Measurements from ENCODE around the gene PP2D1.
"Not testable (repeated sequence)": the region's sequence is repeated elsewhere in the genome, so short reads cannot be mapped to it uniquely, and the experiment has no call there.

Gene PP2D1

GRCh38 chr3:19967208-19967607 lies 44.9 kb downstream of the PP2D1 start:
- no peak for DNase-seq

DNA sequence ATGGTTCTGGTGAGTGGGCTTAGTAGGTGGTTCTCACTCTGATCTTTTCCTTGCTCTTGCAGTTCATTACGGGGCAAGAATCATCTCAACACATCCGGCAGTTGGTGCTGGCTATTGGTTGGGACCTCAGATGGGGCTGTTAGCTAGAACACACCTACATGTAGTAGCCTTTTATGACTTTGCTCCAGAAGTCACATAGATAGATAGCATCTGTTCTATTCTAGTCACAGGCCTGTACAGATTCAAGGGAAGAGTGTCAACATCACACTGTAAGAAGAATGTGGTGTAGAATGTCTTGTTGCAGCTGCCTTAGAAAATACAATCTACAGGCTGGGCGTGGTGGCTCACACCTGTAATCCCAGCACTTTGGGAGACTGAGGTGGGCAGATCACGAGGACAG lies 50.1 kb downstream of the PP2D1 start:
- DNase-seq, result no peak

DNA sequence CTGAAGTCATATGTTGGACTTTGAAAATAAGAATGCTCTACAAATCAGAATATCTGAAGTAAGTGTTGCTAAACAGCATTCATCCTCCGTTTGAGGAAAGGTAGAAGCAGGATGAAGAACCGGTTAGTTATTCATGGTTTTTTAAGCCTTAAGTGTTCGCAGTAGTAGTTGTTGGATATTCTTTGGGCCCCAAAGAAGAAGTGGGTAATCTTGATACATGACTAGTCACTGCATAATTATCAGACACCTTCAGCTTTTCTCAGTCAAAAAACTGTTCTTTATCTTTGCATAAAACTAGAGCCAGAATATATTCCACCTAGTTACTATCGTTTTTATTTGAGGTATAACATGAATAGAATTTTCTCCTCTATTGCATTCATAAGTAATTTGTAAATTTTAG lies 51.4 kb downstream of the PP2D1 start:
- DNase-seq, result no peak

- no peak for DNase-seq
Observed at GRCh38 chr3:19959505-19959904, 52.6 kb downstream of the PP2D1 start.

DNA sequence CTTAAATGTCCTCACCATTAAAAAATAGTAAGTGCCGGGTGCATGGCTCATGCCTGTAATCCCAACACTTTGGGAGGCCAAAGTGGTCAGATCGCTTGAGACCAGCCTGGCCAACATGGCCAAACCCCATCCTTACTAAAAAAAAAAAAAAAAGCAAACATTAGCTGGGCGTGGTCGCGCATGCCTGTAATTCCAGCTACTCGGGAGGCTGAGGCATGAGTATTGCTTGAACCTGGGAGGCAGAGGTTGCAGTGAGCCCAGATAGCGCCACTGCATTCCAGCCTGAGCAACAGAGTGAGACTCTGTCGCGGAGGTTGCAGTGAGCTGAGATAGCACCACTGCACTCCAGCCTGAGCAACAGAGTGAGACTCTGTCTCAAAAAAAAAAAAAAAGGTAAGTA lies 54.7 kb downstream of the PP2D1 start:
- DNase-seq, result not testable (repeated sequence)

DNA sequence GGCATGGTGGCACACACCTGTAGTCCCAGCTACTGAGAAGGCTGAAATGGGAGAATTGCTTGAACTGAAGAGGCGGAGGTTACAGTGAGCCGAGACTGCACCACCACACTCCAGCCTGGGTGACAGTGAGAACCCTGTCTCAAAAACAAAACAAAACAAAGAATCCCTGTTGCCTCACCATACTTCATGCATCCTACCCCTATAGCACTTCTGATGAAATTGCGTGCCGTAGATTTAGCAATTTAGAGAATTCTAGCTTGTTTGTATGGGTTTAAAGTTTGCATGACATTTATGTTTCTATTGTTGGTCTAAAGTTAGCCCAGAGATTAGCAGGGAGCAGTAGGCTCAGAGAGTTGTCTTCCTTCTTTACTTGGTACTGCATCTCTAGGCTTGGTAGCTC lies 57.4 kb downstream of the PP2D1 start:
- no peak for DNase-seq

GRCh38 chr3:19950316-19950715 lies 61.7 kb downstream of the PP2D1 start:
- no peak for DNase-seq

- DNase-seq, result no peak
Observed at GRCh38 chr3:19948226-19948591, 63.9 kb downstream of the PP2D1 start.

DNA sequence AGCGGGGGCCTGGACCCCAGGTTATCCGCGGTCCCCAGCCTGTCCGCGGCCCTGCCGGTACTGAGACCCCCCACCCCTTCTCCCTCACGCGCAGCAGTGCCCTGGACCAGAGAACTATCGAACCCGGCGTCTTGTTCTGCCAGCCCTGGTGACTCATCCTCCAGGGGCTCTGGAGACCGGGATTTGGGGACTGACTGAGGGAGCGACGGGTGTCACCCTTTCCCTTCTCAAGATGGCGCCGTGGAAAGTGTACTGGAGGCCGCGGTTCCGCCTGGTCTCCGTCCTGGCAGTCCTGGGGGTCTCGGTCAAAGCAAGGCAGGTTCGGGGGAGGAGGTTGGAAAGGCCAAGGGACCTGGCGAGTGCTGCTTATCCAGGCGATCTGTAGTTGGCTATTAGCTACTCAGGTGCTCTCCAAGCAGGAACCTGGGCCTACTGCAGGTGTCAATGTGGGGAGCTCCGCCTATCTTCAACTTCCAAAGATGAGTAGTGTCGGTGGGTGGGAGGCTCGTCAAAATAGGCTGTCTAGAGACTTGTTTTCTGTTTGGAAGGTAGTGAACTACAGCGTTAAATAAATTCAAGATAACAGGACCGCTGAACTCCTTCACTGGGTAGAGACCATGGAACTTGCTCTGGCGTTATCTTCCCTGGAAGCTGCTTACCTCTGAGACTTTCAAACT lies 64.4 kb downstream of the PP2D1 start:
- peak; percentile 69 to 78 (median 76) for DNase-seq

DNA sequence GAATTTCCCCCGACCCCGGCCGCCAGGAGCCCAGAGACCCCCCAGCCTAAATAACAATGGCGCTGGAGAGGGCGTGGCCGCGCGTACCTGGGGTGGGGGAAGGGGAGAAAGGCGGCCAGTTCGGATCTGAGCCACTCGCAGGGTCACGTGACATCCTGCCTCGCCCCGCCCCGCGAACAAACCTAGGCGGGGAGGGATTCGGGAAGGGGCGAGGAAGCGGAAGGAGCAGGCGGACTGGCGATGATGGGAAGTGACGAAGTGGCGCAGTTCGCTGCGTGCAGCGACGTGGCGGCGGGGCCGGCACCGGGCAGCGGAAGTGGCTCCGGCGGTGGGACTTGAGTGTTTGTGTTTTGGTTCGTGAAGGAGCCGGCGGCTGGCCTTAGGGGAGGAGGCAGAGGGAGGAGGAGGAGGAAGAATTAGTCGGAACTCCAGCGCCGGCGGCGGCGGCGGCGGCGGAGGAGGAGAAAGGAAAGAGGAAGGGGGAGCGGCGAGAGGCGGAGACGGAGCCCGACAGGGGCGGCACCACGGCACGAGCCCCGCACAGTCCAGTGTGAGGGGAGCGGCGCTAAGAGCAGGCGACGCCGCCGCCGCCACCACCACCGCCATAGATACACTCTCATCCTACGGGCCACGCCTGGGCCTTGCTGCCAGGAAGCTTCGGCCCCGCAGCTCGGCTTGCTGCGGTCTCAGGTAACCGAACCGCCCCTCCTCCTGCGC lies 65.1 kb downstream of the PP2D1 start, which contains the start of gene RAB5A:
TSS of gene RAB5A (plus strand) at position 266 of the 717 bp plus-strand sequence. CDS start 3,802 bp downstream, outside the sequence.
- DNase-seq, result peak; percentile 98 to 99 (median 99)

DNA sequence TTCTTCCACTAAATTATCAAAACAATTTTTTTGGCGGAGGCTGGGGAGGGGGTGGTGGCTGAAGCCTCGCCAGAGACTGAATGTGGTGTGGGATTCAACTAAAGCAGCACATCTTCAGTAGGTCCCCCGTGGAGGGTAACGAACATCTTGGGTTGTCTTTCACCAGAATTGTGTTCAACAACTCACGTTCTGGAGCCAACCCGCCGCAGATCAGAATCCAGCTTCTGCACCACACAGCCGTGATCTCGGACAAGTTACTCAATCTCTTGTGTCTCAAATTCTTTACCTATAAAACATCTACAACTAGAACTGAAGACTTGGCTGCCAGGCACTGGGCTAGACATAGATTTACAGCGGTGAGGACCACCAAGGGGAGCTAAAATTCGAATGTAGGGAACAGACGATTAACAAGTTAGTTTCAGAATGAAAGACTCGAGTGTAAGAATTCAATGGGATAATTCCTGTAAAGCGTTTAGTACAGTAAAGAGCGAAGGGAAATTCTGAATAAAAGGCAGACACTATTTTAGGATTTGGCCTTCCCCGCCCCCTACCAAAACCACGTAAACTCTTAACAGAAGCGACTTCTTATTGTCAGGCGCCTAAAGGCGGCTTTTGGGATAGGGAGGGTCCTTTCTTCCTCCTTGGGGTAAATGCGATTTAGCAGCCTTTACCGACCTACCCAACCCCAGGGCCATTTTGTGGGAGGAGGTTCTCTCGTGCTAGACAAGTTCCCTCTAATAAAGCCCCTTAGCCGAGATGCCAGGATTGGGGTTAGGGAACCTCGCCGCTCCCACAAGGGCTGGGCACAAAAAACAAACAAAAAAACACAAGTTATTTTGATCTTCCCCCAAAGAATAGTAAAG lies 65.9 kb downstream of the PP2D1 start:
- DNase-seq, result peak in 1 of 3 donors; percentile 50

- peak in 2 of 3 donors; percentile 13 to 37 for DNase-seq
Observed at GRCh38 chr3:19945534-19945933, 66.5 kb downstream of the PP2D1 start.

DNA sequence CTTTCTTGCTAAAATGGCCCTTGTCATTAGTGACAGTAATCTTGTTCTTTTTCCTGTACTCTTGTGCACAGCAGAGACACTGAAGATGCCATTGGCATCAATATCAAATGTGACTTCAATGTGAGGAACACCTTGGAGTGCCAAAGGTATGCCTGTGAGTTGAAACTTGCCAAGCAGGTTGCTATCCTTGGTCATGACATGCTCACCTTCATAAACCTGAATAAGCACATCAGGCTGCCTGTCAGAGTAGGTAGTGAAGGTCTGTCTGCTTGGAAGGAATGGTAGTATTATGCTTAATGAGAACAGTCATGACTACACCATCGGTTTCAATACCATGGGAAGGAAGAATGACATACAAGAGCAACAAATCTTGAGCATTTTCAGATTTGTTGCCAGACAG lies 71.4 kb downstream of the PP2D1 start:
- no peak for DNase-seq

DNA sequence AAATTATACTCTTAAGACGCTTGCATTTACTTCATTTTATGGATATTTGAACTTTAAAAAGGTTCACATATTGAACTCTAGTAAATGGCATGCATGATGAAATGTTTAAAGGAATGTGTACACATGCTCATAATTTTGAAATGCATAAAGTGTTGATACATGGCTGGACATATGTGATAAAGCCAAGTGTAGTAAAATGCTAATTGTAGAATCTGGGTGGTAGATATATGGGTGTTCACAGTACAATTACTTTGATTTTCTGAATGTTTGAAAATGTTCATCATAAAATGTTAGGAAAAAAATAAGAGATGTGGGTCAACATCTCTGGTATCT lies 73.8 kb downstream of the PP2D1 start:
- DNase-seq, result no peak

DNA sequence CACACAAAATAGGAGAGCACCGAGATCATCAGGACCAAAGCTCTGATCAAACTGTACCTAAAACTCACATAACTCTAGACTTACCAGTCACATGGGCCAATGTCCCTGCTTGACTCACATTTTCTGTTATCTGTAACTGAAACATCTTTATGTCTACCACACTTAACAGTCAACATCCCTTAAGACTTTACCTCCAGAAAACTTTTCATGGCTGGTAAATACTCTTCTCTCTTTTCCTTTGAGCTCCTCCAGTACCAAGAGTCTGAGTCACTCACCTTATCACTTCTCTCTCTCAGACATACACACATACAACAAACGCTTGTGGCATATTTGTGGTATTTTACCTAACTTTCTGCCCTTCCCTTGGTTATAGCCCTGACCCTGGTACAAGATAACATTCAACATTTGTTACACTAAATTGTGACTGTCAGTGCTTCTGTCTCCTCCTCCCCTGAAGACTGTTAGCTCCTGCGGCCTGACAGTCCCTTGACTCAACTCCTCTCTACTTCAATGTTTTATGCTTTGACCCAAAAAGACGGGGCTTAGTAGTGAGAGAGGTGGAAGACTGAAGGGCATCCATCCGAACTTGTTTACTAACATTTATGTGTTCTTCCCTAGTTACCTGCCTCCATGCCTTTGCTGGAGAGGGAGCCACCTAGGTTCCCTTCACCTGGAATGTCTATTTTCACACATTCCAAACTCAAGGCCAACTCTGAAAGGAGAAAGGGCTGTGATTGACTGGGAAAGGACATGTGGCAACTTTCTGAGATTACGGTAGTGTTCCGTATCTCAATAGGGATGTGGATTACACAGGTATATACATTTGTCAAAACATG lies 74.4 kb downstream of the PP2D1 start:
- DNase-seq, result no peak
